ENCODE data around the gene CALCR. TPM values are rescaled to one million over a fixed set of nuclear protein-coding genes. Genes with fewer than 3 reads are reported as not detected.

Gene CALCR
- total RNA-seq, 1 experiment from 2014 or later = not detected

DNA sequence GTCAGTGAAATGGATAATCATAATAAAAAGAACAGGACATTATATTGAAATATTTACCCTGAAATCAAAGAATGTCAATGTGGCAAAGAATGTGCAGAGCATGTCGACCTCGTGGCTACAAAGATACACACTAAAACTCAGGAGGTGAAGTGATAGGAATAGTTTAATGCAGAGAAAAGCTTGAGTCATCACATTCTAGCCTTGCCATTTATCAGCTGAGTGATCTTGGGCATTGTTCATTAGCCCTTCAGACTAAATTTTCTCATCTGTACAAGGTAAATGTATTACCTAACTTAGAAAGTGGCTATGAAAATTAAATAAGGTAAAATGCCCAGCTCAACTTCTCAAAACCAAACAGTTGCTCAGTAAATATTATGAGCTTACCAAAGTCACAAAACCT lies 22.6 kb downstream of the CALCR start:
- ChIA-PET CTCF (no interaction called here), POLR2A (no interaction called here)
- Mint-ChIP-seq H3K27me3 (ENCODE audit: insufficient read depth, unreplicated experiment) (peaks cover 8% of the 10 kb centered on the region), H3K36me3 (ENCODE audit: insufficient read depth, unreplicated experiment) (no peaks in the 10 kb centered on the region), H3K9me3 (ENCODE audit: unreplicated experiment) (no peaks in the 10 kb centered on the region), H3K4me3 (ENCODE audit: unreplicated experiment) (no peak overlapping the region), H3K4me1 (ENCODE audit: low read depth, unreplicated experiment) (no peaks in the 10 kb centered on the region), H3K27ac (ENCODE audit: unreplicated experiment) (no peak overlapping the region)
- Histone ChIP-seq H3K27me3 (replicated peaks; ENCODE audit: control insufficient read depth, insufficient read depth, low read length) (no peaks in the 10 kb centered on the region), H3K9me3 (no peaks in the 10 kb centered on the region), H3K4me1 (no peaks in the 10 kb centered on the region), H3K4me3 (ENCODE audit: low read depth, low read length) (no peak overlapping the region), H3K36me3 (ENCODE audit: control insufficient read depth, insufficient read depth, low read length) (no peaks in the 10 kb centered on the region)
- TF ChIP-seq, protein P1, sequence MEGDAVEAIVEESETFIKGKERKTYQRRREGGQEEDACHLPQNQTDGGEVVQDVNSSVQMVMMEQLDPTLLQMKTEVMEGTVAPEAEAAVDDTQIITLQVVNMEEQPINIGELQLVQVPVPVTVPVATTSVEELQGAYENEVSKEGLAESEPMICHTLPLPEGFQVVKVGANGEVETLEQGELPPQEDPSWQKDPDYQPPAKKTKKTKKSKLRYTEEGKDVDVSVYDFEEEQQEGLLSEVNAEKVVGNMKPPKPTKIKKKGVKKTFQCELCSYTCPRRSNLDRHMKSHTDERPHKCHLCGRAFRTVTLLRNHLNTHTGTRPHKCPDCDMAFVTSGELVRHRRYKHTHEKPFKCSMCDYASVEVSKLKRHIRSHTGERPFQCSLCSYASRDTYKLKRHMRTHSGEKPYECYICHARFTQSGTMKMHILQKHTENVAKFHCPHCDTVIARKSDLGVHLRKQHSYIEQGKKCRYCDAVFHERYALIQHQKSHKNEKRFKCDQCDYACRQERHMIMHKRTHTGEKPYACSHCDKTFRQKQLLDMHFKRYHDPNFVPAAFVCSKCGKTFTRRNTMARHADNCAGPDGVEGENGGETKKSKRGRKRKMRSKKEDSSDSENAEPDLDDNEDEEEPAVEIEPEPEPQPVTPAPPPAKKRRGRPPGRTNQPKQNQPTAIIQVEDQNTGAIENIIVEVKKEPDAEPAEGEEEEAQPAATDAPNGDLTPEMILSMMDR (IDR thresholded peaks at IDR 0.05; ENCODE audit: insufficient read depth in 1 of 2, low read depth in 1 of 2, low read length in 1 of 2, severe bottlenecking in 1 of 2, unreplicated experiment in 1 of 2) = no peak
- BruUV-seq (replicated peaks) = no TSS peak
- DNase-seq = no peak
- intact Hi-C loops (cut with micrococcal nuclease; ENCODE audit: unreplicated experiment) = loop anchor here (1.0 to 5.0 kb wide), 5 partner anchors 91 to 460 kb away; no protein-coding TSS in a partner anchor

DNA sequence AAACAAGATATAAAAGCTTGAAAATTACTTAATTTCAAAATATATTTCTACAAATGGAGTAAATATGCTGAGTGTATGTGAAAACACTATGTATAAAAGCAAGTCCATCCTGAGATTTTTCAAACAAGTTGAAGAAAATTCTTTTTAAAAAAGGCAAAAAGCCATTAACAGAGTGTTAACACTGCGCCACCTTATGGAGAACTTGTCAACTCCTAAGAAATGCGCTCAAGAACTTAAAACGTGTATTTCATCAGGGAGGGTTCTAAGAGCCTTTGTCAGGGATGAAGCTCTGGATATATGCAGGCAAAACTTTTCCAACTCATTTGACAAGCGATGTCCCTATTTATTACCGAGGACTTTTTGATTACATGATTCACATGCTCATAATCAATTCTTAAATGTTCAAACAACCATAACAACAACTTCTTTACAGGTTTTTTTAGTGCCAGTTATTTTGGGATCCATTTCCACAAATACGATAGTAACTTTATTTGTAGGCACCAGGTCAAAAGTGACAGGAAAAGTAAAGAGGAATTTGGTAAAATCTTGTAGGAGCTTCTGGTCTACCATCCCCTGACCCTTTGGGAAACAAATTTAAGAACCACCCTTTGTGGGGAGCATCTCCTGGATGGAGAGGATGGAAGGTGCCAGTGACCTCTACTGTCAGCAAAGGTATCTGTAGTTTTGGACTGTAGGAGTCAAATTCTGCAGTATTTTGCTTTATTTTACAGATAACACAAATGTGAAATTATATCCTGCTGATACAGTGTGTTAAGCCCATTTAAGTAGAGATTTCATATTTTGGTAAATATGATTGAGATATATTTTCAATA lies 23.2 kb downstream of the CALCR start:
- H3K27ac Mint-ChIP-seq (ENCODE audit: unreplicated experiment) = no peak overlapping the region
- TF ChIP-seq, protein P1 (IDR thresholded peaks at IDR 0.05; ENCODE audit: insufficient read depth in 1 of 2, low read depth in 1 of 2, low read length in 1 of 2, severe bottlenecking in 1 of 2, unreplicated experiment in 1 of 2) = peak; percentile 45 to 70
- intact Hi-C loops (cut with micrococcal nuclease; ENCODE audit: unreplicated experiment) = loop anchor here (1.0 to 5.0 kb wide), 5 partner anchors 90 to 459 kb away; no protein-coding TSS in a partner anchor
- Histone ChIP-seq H3K36me3 (ENCODE audit: control insufficient read depth, insufficient read depth, low read length) (no peaks in the 10 kb centered on the region), H3K4me1 (no peaks in the 10 kb centered on the region), H3K9me3 (no peaks in the 10 kb centered on the region), H3K27me3 (replicated peaks; ENCODE audit: control insufficient read depth, insufficient read depth, low read length) (no peaks in the 10 kb centered on the region), H3K4me3 (ENCODE audit: low read depth, low read length) (no peak overlapping the region)
- BruUV-seq (replicated peaks) = no TSS peak
- H3K4me3 Mint-ChIP-seq (ENCODE audit: unreplicated experiment) = no peak overlapping the region
- H3K36me3 Mint-ChIP-seq (ENCODE audit: insufficient read depth, unreplicated experiment) = no peaks in the 10 kb centered on the region
- ChIA-PET CTCF (interaction anchor here (0.7 to 1.9 kb wide), 6 partner anchors 28 to 310 kb away, joined by 3 to 6 read pairs (median 3); no protein-coding TSS in a partner anchor), POLR2A (no interaction called here)
- H3K4me1 Mint-ChIP-seq (ENCODE audit: low read depth, unreplicated experiment) = no peaks in the 10 kb centered on the region
- DNase-seq = peak in 1 of 2 experiments; percentile 36
- peaks cover 8% of the 10 kb centered on the region for H3K27me3 Mint-ChIP-seq (ENCODE audit: insufficient read depth, unreplicated experiment)
- no peaks in the 10 kb centered on the region for H3K9me3 Mint-ChIP-seq (ENCODE audit: unreplicated experiment)

DNA sequence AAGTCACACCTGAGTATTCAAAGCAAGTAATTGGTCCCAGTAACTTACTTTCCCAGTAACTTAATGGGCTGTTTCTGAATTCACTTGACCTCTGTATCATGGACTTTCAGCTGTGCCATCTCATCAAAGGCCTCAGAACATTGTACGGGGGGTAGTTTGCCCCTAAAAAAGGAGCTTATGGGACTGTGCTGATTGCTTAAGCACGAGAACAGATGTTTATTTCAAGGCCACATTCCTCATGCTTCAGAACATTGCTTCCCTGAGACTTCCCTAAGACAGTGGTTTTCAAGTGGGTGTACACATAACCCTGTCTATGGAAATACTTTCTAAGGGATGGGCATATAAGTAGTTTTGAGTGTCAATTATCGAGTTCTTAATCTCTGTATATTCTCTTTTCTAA lies 26.8 kb downstream of the CALCR start:
- TF ChIP-seq, protein P1 (IDR thresholded peaks at IDR 0.05; ENCODE audit: insufficient read depth in 1 of 2, low read depth in 1 of 2, low read length in 1 of 2, severe bottlenecking in 1 of 2, unreplicated experiment in 1 of 2) = no peak
- H3K4me3 Mint-ChIP-seq (ENCODE audit: unreplicated experiment) = no peak overlapping the region
- Histone ChIP-seq H3K27me3 (replicated peaks; ENCODE audit: control insufficient read depth, insufficient read depth, low read length) (no peaks in the 10 kb centered on the region), H3K4me3 (ENCODE audit: low read depth, low read length) (no peak overlapping the region), H3K9me3 (no peaks in the 10 kb centered on the region), H3K4me1 (no peaks in the 10 kb centered on the region), H3K36me3 (ENCODE audit: control insufficient read depth, insufficient read depth, low read length) (no peaks in the 10 kb centered on the region)
- intact Hi-C loops (cut with micrococcal nuclease; ENCODE audit: unreplicated experiment) = no loop called here
- BruUV-seq (replicated peaks) = no TSS peak
- ChIA-PET POLR2A (no interaction called here), CTCF (no interaction called here)
- no peaks in the 10 kb centered on the region for H3K9me3 Mint-ChIP-seq (ENCODE audit: unreplicated experiment)
- no peak for DNase-seq
- H3K4me1 Mint-ChIP-seq (ENCODE audit: low read depth, unreplicated experiment) = no peaks in the 10 kb centered on the region
- peaks cover 2% of the 10 kb centered on the region for H3K27me3 Mint-ChIP-seq (ENCODE audit: insufficient read depth, unreplicated experiment)
- no peak overlapping the region for H3K27ac Mint-ChIP-seq (ENCODE audit: unreplicated experiment)
- H3K36me3 Mint-ChIP-seq (ENCODE audit: insufficient read depth, unreplicated experiment) = no peaks in the 10 kb centered on the region

Data from Caco-2 (cell line).